ENCODE data around the gene LHFPL6. TPM values are rescaled to one million over a fixed set of nuclear protein-coding genes. Genes with fewer than 3 reads are reported as not detected.
A peak's percentile ranks its signal among the peaks of the same experiment; 100 is the strongest.

The LHFPL6 gene
- total RNA-seq, 3 donors from 2014 or later: 54.2 to 99.6 (median 91.7) TPM

DNA sequence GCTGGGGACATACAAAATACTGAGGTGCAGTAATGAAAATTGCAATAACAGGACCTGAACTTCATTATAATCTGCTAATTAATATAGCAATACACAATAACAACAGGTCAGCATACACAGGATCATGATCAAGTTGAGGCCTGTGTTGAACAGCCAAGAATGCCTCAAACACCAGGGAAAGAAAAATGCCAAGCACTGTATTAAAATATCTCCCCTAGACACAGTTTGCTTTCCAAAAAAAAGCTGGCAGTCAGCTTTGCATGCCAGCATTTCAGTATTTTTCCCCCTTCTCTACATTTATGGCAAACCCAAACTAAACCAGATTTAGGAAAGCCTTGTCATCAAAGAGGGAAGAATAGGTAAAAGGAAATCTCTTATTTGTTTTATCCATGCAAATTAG is 226.9 kb downstream of the LHFPL6 start:
- no peaks in the 10 kb centered on the region for H3K4me1 ChIP-seq
- H3K27ac ChIP-seq: no peak overlapping the region
- TF ChIP-seq, protein P1, sequence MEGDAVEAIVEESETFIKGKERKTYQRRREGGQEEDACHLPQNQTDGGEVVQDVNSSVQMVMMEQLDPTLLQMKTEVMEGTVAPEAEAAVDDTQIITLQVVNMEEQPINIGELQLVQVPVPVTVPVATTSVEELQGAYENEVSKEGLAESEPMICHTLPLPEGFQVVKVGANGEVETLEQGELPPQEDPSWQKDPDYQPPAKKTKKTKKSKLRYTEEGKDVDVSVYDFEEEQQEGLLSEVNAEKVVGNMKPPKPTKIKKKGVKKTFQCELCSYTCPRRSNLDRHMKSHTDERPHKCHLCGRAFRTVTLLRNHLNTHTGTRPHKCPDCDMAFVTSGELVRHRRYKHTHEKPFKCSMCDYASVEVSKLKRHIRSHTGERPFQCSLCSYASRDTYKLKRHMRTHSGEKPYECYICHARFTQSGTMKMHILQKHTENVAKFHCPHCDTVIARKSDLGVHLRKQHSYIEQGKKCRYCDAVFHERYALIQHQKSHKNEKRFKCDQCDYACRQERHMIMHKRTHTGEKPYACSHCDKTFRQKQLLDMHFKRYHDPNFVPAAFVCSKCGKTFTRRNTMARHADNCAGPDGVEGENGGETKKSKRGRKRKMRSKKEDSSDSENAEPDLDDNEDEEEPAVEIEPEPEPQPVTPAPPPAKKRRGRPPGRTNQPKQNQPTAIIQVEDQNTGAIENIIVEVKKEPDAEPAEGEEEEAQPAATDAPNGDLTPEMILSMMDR (IDR thresholded peaks at IDR 0.05): no peak
- TF ChIP-seq POLR2AphosphoS5 (IDR thresholded peaks at IDR 0.05) (no peak), POLR2A (IDR thresholded peaks at IDR 0.05) (no peak)
- intact Hi-C loops (cut with DNase I; ENCODE audit: low total_unique reads): no loop called here
- no peaks in the 10 kb centered on the region for H3K36me3 ChIP-seq
- no peak overlapping the region for H3K4me3 ChIP-seq
- DNase-seq (ENCODE audit: low spot score in 2 of 2): no peak
- H3K27me3 ChIP-seq: no peaks in the 10 kb centered on the region
- no peaks in the 10 kb centered on the region for H3K9me3 ChIP-seq

GRCh38 chr13:39375601-39376000 is 227.4 kb downstream of the LHFPL6 start:
- TF ChIP-seq, protein P1 (IDR thresholded peaks at IDR 0.05): no peak
- no peak for TF ChIP-seq POLR2AphosphoS5 (IDR thresholded peaks at IDR 0.05)
- no peak for TF ChIP-seq POLR2A (IDR thresholded peaks at IDR 0.05)
- Histone ChIP-seq H3K9me3 (no peaks in the 10 kb centered on the region), H3K27me3 (no peaks in the 10 kb centered on the region), H3K36me3 (no peaks in the 10 kb centered on the region), H3K4me3 (no peak overlapping the region), H3K4me1 (no peaks in the 10 kb centered on the region), H3K27ac (peak overlapping the region; percentile 10 to 43)
- DNase-seq (ENCODE audit: low spot score in 2 of 2): no peak
- intact Hi-C loops (cut with DNase I; ENCODE audit: low total_unique reads): no loop called here

GRCh38 chr13:39374741-39375189 is 228.2 kb downstream of the LHFPL6 start:
- H3K4me3 ChIP-seq: no peak overlapping the region
- no peaks in the 10 kb centered on the region for H3K9me3 ChIP-seq
- intact Hi-C loops (cut with DNase I; ENCODE audit: low total_unique reads): no loop called here
- H3K36me3 ChIP-seq: no peaks in the 10 kb centered on the region
- no peaks in the 10 kb centered on the region for H3K27me3 ChIP-seq
- no peaks in the 10 kb centered on the region for H3K4me1 ChIP-seq
- TF ChIP-seq POLR2A (IDR thresholded peaks at IDR 0.05) (no peak), POLR2AphosphoS5 (IDR thresholded peaks at IDR 0.05) (no peak)
- TF ChIP-seq, protein P1 (IDR thresholded peaks at IDR 0.05): no peak
- DNase-seq (ENCODE audit: low spot score in 2 of 2): no peak
- peak overlapping the region in 1 of 2 donors; percentile 43 for H3K27ac ChIP-seq

GRCh38 chr13:39373145-39373544 is 229.8 kb downstream of the LHFPL6 start:
- H3K4me1 ChIP-seq: no peaks in the 10 kb centered on the region
- H3K27ac ChIP-seq: peak overlapping the region in 1 of 2 donors; percentile 5
- H3K9me3 ChIP-seq: no peaks in the 10 kb centered on the region
- TF ChIP-seq POLR2AphosphoS5 (IDR thresholded peaks at IDR 0.05): no peak
- TF ChIP-seq, protein P1 (IDR thresholded peaks at IDR 0.05): no peak
- intact Hi-C loops (cut with DNase I; ENCODE audit: low total_unique reads): no loop called here
- no peak overlapping the region for H3K4me3 ChIP-seq
- H3K27me3 ChIP-seq: no peaks in the 10 kb centered on the region
- no peaks in the 10 kb centered on the region for H3K36me3 ChIP-seq
- DNase-seq (ENCODE audit: low spot score in 2 of 2): no peak

GRCh38 chr13:39371706-39372105 is 231.3 kb downstream of the LHFPL6 start:
- Histone ChIP-seq H3K4me3 (no peak overlapping the region), H3K27me3 (no peaks in the 10 kb centered on the region), H3K27ac (no peak overlapping the region), H3K4me1 (no peaks in the 10 kb centered on the region), H3K9me3 (no peaks in the 10 kb centered on the region), H3K36me3 (no peaks in the 10 kb centered on the region)
- no peak for TF ChIP-seq POLR2A (IDR thresholded peaks at IDR 0.05)
- TF ChIP-seq, protein P1 (IDR thresholded peaks at IDR 0.05): no peak
- no peak for TF ChIP-seq POLR2AphosphoS5 (IDR thresholded peaks at IDR 0.05)
- no peak for DNase-seq (ENCODE audit: low spot score in 2 of 2)
- intact Hi-C loops (cut with DNase I; ENCODE audit: low total_unique reads): no loop called here
